HepG2 (cell line): ENCODE results near the gene EFCAB11. TPM values are rescaled to one million over a fixed set of nuclear protein-coding genes. Genes with fewer than 3 reads are reported as not detected.

ENCODE experiments used
- CBX2 ChIP-seq, 2 experiments: fragments of 200-600 bp in 1 of 2; sonication (generic); formaldehyde crosslinking in 1 of 2; IDR thresholded peaks; 2 replicates each; pipeline versions ENCODE4 v1.7.0 to v1.8.1; 2018 to 2022; ENCODE audit warnings: low read depth in 2 of 2, low read length in 1 of 2, mild to moderate bottlenecking in 1 of 2, missing genetic modification reagents in 1 of 2
- FIP1L1 ChIP-seq: fragments of 200-400 bp; formaldehyde crosslinking; IDR thresholded peaks from 2 replicates; pipeline ENCODE4 v1.6.1; 2018; ENCODE audit warnings: low read depth, mild to moderate bottlenecking, low read length, moderate library complexity, borderline replicate concordance; ENCODE audit not compliant: insufficient read depth
- FOXK2 ChIP-seq: fragments of 450-650 bp; IDR thresholded peaks from 2 replicates; pipeline ENCODE4 v1.6.1; 2016
- MXI1 ChIP-seq: IDR thresholded peaks from 3 replicates; pipeline ENCODE4 v1.6.1; 2012; ENCODE audit warnings: low read depth, low read length, inconsistent platforms, borderline replicate concordance
- XBP1 ChIP-seq: sonication (generic); formaldehyde crosslinking; IDR thresholded peaks from 2 replicates; pipeline ENCODE4 v1.5.0; 2020; ENCODE audit warnings: missing genetic modification reagents
- ZIK1 ChIP-seq: sonication (generic); formaldehyde crosslinking; IDR thresholded peaks from 2 replicates; pipeline ENCODE4 v1.5.0; 2020; ENCODE audit warnings: mild to moderate bottlenecking, low read depth, missing genetic modification reagents, borderline replicate concordance
- ZNF136 ChIP-seq: sonication (generic); formaldehyde crosslinking; IDR thresholded peaks from 2 replicates; pipeline ENCODE4 v1.8.1; 2022; ENCODE audit warnings: low read depth, mild to moderate bottlenecking, moderate library complexity, missing genetic modification reagents
- ZNF282 ChIP-seq: fragments of 450-650 bp; IDR thresholded peaks from 2 replicates; pipeline ENCODE4 v1.6.1; 2018; ENCODE audit not compliant: partially characterized antibody
- ZNF562 ChIP-seq: sonication (generic); formaldehyde crosslinking; IDR thresholded peaks from 2 replicates; pipeline ENCODE4 v1.8.0; 2022; ENCODE audit warnings: missing genetic modification reagents, borderline replicate concordance
- polyA plus RNA-seq, 8 experiments: library from polyadenylated mRNA; depleted of rRNA in 3 of 8; stranded (reverse) in 7 of 8; unstranded in 1 of 8; fragments of >200 nt; fragmentation: Illumina TruSeq in 4 of 8; extraction: Trizol in 4 of 8; gene quantifications; 2 replicates each; pipeline versions ENCODE4 v1.2.1 to v1.2.3, GENCODE V29; 2011 to 2016; ENCODE audit warnings: low read depth in 4 of 8, missing spikeins in 1 of 8, mixed read lengths in 1 of 8; ENCODE audit not compliant: insufficient read depth in 1 of 8
- total RNA-seq, 5 experiments: library from RNA; depleted of rRNA; stranded (reverse); fragments of >200 nt; fragmentation: Illumina TruSeq; extraction: Trizol; gene quantifications; 2 replicates each; pipeline ENCODE4 v1.2.3, GENCODE V29; 2016; ENCODE audit warnings: low read depth in 1 of 5
- TF ChIP-seq, protein P1 (sequence below): sonication (generic); formaldehyde crosslinking; conservative IDR thresholded peaks from 2 replicates; pipeline ENCODE4 v1.4.0; 2020; ENCODE audit warnings: missing genetic modification reagents
- TF ChIP-seq, protein P2 (sequence below): sonication (generic); formaldehyde crosslinking; IDR thresholded peaks from 2 replicates; pipeline ENCODE4 v1.4.0; 2020; ENCODE audit warnings: missing genetic modification reagents
- TF ChIP-seq, protein P3 (sequence below), 2 experiments: IDR thresholded peaks; 2 replicates each; pipeline ENCODE4 v1.6.1; 2011 to 2012; ENCODE audit warnings: low read length in 2 of 2, borderline replicate concordance in 1 of 2, low read depth in 1 of 2, mild to moderate bottlenecking in 1 of 2, moderate library complexity in 1 of 2
- TF ChIP-seq, protein P4 (sequence below): sonication (generic); formaldehyde crosslinking; IDR thresholded peaks from 2 replicates; pipeline ENCODE4 v1.5.1; 2020; ENCODE audit warnings: mild to moderate bottlenecking, missing genetic modification reagents
- TF ChIP-seq, protein P5 (sequence below): sonication (generic); formaldehyde crosslinking; IDR thresholded peaks from 2 replicates; pipeline ENCODE4 v1.4.0; 2020; ENCODE audit warnings: missing genetic modification reagents; ENCODE audit errors: not compliant biosample characterization

EFCAB11 gene
- total and polyA plus RNA-seq, 2 of the 13 experiments (the other 11 are each of a cell fraction or from before 2014, with no cell fraction given), result 8.2 to 31.5 TPM

DNA sequence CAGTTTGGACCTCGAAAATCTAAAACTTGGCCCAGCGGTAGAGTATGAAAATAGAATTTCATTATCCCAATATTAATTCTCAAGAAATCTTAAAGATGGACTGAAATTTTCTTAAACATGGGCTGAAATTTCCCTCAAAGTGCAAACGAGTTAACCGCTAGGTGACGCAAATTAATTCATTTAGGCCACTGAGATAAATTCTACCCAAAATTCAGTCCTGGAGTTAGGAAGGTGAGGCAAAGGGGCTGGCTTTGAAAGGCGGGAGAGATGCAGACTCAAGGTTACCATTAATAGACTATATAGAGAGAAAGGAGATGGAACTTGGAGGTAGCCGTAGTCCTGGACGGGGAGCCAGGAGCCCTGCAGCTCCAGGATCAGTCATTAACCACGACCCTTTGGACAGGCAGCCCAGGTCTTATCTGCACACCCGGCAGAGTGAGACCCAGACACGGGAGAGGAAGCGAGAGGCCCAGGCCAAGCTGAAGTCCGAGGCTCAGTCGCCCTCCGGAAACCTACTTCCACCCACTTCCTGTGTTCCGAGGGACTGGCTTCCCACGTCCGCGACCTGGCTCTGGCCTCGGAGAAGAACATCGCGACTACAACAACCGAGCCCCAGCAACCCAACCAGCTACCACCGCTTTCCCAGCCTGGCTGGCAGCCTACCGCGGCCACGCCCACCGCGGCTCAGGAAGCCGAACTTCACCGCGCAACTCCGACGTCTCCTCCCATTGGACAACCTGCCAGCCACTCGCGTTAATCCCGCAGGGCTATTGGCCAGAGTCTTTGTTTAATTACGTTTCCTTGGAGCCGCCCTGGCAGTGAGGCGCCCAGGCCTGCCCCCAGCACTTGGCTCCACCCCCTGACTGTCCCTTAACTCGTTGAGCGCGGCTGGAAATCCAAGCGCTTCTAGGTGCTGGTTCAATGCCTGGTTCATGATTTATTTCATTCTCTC lies at the start of gene EFCAB11 (continued):
- TF ChIP-seq, protein P1, sequence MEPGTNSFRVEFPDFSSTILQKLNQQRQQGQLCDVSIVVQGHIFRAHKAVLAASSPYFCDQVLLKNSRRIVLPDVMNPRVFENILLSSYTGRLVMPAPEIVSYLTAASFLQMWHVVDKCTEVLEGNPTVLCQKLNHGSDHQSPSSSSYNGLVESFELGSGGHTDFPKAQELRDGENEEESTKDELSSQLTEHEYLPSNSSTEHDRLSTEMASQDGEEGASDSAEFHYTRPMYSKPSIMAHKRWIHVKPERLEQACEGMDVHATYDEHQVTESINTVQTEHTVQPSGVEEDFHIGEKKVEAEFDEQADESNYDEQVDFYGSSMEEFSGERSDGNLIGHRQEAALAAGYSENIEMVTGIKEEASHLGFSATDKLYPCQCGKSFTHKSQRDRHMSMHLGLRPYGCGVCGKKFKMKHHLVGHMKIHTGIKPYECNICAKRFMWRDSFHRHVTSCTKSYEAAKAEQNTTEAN, result no peak
- TF ChIP-seq, protein P2, sequence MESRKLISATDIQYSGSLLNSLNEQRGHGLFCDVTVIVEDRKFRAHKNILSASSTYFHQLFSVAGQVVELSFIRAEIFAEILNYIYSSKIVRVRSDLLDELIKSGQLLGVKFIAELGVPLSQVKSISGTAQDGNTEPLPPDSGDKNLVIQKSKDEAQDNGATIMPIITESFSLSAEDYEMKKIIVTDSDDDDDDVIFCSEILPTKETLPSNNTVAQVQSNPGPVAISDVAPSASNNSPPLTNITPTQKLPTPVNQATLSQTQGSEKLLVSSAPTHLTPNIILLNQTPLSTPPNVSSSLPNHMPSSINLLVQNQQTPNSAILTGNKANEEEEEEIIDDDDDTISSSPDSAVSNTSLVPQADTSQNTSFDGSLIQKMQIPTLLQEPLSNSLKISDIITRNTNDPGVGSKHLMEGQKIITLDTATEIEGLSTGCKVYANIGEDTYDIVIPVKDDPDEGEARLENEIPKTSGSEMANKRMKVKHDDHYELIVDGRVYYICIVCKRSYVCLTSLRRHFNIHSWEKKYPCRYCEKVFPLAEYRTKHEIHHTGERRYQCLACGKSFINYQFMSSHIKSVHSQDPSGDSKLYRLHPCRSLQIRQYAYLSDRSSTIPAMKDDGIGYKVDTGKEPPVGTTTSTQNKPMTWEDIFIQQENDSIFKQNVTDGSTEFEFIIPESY (CRISPR knock-in tag), result no peak
- TF ChIP-seq MXI1 (peak; percentile 98), ZNF136 (no peak), ZIK1 (CRISPR knock-in tag) (peak; percentile 63; the same call in 1 of the 2 replicates), FOXK2 (no peak), XBP1 (no peak), ZNF282 (no peak), FIP1L1 (no peak), ZNF562 (CRISPR knock-in tag) (no peak), CBX2 (IDR thresholded peaks at IDR 0.05; ENCODE audit: low read depth, low read length) (no peak), CBX2 (CRISPR knock-in tag; IDR thresholded peaks at IDR 0.05; ENCODE audit: low read depth) (no peak)
- TF ChIP-seq, protein P3, sequence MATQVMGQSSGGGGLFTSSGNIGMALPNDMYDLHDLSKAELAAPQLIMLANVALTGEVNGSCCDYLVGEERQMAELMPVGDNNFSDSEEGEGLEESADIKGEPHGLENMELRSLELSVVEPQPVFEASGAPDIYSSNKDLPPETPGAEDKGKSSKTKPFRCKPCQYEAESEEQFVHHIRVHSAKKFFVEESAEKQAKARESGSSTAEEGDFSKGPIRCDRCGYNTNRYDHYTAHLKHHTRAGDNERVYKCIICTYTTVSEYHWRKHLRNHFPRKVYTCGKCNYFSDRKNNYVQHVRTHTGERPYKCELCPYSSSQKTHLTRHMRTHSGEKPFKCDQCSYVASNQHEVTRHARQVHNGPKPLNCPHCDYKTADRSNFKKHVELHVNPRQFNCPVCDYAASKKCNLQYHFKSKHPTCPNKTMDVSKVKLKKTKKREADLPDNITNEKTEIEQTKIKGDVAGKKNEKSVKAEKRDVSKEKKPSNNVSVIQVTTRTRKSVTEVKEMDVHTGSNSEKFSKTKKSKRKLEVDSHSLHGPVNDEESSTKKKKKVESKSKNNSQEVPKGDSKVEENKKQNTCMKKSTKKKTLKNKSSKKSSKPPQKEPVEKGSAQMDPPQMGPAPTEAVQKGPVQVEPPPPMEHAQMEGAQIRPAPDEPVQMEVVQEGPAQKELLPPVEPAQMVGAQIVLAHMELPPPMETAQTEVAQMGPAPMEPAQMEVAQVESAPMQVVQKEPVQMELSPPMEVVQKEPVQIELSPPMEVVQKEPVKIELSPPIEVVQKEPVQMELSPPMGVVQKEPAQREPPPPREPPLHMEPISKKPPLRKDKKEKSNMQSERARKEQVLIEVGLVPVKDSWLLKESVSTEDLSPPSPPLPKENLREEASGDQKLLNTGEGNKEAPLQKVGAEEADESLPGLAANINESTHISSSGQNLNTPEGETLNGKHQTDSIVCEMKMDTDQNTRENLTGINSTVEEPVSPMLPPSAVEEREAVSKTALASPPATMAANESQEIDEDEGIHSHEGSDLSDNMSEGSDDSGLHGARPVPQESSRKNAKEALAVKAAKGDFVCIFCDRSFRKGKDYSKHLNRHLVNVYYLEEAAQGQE (IDR thresholded peaks at IDR 0.05; ENCODE audit: borderline replicate concordance in 1 of 2, low read depth in 1 of 2, low read length in 2 of 2), result 0 out of 4 replicates have a peak, but pooled peaks of 1 of the 2 experiments have one; percentile 25
- TF ChIP-seq, protein P4, sequence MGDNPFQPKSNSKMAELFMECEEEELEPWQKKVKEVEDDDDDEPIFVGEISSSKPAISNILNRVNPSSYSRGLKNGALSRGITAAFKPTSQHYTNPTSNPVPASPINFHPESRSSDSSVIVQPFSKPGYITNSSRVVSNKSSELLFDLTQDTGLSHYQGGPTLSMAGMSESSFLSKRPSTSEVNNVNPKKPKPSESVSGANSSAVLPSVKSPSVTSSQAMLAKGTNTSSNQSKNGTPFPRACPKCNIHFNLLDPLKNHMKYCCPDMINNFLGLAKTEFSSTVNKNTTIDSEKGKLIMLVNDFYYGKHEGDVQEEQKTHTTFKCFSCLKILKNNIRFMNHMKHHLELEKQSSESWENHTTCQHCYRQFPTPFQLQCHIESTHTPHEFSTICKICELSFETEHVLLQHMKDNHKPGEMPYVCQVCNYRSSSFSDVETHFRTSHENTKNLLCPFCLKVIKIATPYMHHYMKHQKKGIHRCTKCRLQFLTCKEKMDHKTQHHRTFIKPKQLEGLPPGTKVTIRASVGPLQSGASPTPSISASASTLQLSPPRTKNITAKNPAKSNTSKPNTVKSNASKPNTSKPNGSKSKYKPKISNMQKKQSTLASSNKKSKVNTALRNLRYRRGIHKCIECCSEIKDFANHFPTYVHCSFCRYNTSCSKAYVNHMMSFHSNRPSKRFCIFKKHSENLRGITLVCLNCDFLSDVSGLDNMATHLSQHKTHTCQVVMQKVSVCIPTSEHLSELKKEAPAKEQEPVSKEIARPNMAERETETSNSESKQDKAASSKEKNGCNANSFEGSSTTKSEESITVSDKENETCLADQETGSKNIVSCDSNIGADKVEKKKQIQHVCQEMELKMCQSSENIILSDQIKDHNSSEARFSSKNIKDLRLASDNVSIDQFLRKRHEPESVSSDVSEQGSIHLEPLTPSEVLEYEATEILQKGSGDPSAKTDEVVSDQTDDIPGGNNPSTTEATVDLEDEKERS, result no peak
- TF ChIP-seq, protein P5, sequence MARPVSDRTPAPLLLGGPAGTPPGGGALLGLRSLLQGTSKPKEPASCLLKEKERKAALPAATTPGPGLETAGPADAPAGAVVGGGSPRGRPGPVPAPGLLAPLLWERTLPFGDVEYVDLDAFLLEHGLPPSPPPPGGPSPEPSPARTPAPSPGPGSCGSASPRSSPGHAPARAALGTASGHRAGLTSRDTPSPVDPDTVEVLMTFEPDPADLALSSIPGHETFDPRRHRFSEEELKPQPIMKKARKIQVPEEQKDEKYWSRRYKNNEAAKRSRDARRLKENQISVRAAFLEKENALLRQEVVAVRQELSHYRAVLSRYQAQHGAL (CRISPR knock-in tag), result no peak
